Measurements from ENCODE around the gene PHYHIPL. TPM values are rescaled to one million over a fixed set of nuclear protein-coding genes. Genes with fewer than 3 reads are reported as not detected.

Gene PHYHIPL
- total and polyA plus RNA-seq, 4 donors = 1.3 to 3.0 (median 2.0) TPM

GRCh38 chr10:59285073-59285472, 108.6 kb downstream of the PHYHIPL start:
- DNase-seq (ENCODE audit: low spot score) = no peak
- Histone ChIP-seq H3K27ac (ENCODE audit: low read depth in 1 of 2, low read length in 2 of 2) (no peak overlapping the region), H3K27me3 (ENCODE audit: control insufficient read depth in 4 of 4, insufficient read depth in 4 of 4, low read length in 3 of 4) (no peaks in the 10 kb centered on the region), H3K36me3 (ENCODE audit: control insufficient read depth in 4 of 4, insufficient read depth in 3 of 4, low read depth in 1 of 4, low read length in 3 of 4) (no peaks in the 10 kb centered on the region), H3K4me3 (ENCODE audit: low read depth in 1 of 3, low read length in 3 of 3) (no peak overlapping the region), H3K9ac (ENCODE audit: low read depth in 1 of 2, low read length in 2 of 2) (no peak overlapping the region), H3K4me1 (ENCODE audit: control insufficient read depth in 4 of 4, insufficient read depth in 4 of 4, low read length in 3 of 4) (no peaks in the 10 kb centered on the region), H3K9me3 (ENCODE audit: control insufficient read depth in 4 of 4, low read length in 3 of 4) (no peaks in the 10 kb centered on the region)
- whole genome bisulfite sequencing = 93% methylated on average over 4 of the region's 4 CpGs
- TF ChIP-seq RXRA (IDR thresholded peaks at IDR 0.05) = no peak
- TF ChIP-seq YY1 (IDR thresholded peaks at IDR 0.05) = no peak
- no peak for TF ChIP-seq HNF4A (conservative IDR thresholded peaks at IDR 0.05)
- TF ChIP-seq RAD21 (IDR thresholded peaks at IDR 0.05) = no peak
- TF ChIP-seq EGR1 (IDR thresholded peaks at IDR 0.05; ENCODE audit: low read depth in 2 of 2) = no peak
- no peak for TF ChIP-seq FOXA2 (IDR thresholded peaks at IDR 0.05)
- no peak for TF ChIP-seq HNF4G (IDR thresholded peaks at IDR 0.05)
- no peak for TF ChIP-seq NR2F2 (IDR thresholded peaks at IDR 0.05)
- no peak for TF ChIP-seq SP1 (IDR thresholded peaks at IDR 0.05)
- TF ChIP-seq MAX (IDR thresholded peaks at IDR 0.05) = no peak
- no peak for TF ChIP-seq CTCF (IDR thresholded peaks at IDR 0.05; ENCODE audit: low read depth, low read length, missing input control)
- TF ChIP-seq FOXA1 (IDR thresholded peaks at IDR 0.05) = no peak
- no peak for TF ChIP-seq ZBTB33 (IDR thresholded peaks at IDR 0.05)

- no peaks in the 10 kb centered on the region for H3K4me1 ChIP-seq (ENCODE audit: control insufficient read depth in 4 of 4, insufficient read depth in 4 of 4, low read length in 3 of 4)
- TF ChIP-seq RAD21 (IDR thresholded peaks at IDR 0.05) (no peak), EGR1 (IDR thresholded peaks at IDR 0.05; ENCODE audit: low read depth in 2 of 2) (no peak), HNF4A (conservative IDR thresholded peaks at IDR 0.05) (no peak), JUND (IDR thresholded peaks at IDR 0.05) (no peak), TAF1 (conservative IDR thresholded peaks at IDR 0.05) (no peak), FOXA1 (IDR thresholded peaks at IDR 0.05) (no peak), HNF4G (IDR thresholded peaks at IDR 0.05) (no peak), YY1 (IDR thresholded peaks at IDR 0.05) (no peak), CTCF (IDR thresholded peaks at IDR 0.05; ENCODE audit: low read depth, low read length, missing input control) (no peak), ATF3 (IDR thresholded peaks at IDR 0.05) (no peak)
- H3K27ac ChIP-seq (ENCODE audit: low read depth in 1 of 2, low read length in 2 of 2) = no peak overlapping the region
- no peak overlapping the region for H3K9ac ChIP-seq (ENCODE audit: low read depth in 1 of 2, low read length in 2 of 2)
- WGBS = 93% methylated on average over 4 of the region's 4 CpGs
- H3K4me3 ChIP-seq (ENCODE audit: low read depth in 1 of 3, low read length in 3 of 3) = no peak overlapping the region
- DNase-seq (ENCODE audit: low spot score) = no peak
- no peaks in the 10 kb centered on the region for H3K9me3 ChIP-seq (ENCODE audit: control insufficient read depth in 4 of 4, low read length in 3 of 4)
- H3K36me3 ChIP-seq (ENCODE audit: control insufficient read depth in 4 of 4, insufficient read depth in 3 of 4, low read depth in 1 of 4, low read length in 3 of 4) = no peaks in the 10 kb centered on the region
- no peaks in the 10 kb centered on the region for H3K27me3 ChIP-seq (ENCODE audit: control insufficient read depth in 4 of 4, insufficient read depth in 4 of 4, low read length in 3 of 4)
Measured at GRCh38 chr10:59285848-59286247, 109.4 kb downstream of the PHYHIPL start.
